ENCODE results near the gene CBLB. TPM values are rescaled to one million over a fixed set of nuclear protein-coding genes. Genes with fewer than 3 reads are reported as not detected.

The CBLB gene
- 17.9 and 26.2 TPM in 2 replicates for total RNA-seq (2022)
- percentile 75 among the genes with signal in this experiment for Bru-seq, nascent RNA
- percentile 49 among the genes with signal in this experiment for BruChase-seq, experiment 1, labeled RNA remaining after a 6-hour chase
- BruChase-seq, experiment 2, labeled RNA remaining after a 2-hour chase = percentile 55 among the genes with signal in this experiment
- long read RNA-seq, full-length matches to known transcripts = 1 of 7 reads
- long read RNA-seq, partial matches to known transcripts = 1 of 7 reads
- long read RNA-seq, other reads (novel, unspliced or antisense) = 5 of 7 reads

DNA sequence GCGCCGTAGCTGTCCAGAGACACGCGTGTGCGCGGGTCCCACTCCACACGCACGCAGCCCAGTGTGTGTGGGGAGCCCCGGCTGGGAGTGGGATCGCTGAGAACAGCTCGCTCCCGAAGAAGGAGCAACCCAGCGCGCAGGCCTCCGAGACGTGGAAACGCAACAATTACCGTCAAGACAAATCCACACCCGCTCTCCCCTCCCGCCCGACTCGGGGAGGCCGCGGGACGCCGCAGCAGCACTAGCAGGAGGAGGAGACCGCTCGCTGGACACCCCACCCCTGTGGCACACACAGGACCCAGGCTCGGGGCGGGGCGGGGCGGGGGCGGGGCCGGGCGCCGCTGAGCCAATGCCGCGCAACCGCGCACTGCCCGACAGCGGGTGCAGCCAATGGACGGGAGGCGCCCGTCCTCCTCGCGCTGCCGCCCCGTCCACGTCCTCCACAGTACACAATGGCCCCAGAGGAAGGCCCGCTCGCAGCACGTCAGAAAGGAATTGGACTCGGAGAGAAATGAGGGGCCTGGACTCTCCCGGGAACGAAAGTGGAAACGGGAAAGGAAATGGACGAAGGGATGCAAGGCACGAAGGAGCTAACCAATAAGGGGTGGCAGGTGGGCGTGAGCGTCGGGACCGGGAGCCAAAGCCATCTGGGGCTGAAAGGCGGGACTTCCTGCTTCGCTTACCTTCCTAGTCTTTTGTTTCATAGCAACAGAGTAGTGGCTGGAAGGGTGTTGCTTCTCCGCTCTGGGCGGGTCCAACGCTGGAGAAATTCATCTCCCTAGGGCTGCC lies at the start of gene CBLB:
TSS of gene CBLB (minus strand) at position 271 of the 789 bp plus-strand sequence. CDS start 1,435 bp downstream, outside the sequence.
- Mint-ChIP-seq H3K27me3 (ENCODE audit: unreplicated experiment) (no peaks in the 10 kb centered on the region), H3K9me3 (ENCODE audit: low read depth, unreplicated experiment) (no peaks in the 10 kb centered on the region), H3K4me3 (ENCODE audit: low read depth, unreplicated experiment) (peak within 1 kb of the TSS; percentile 92), H3K27ac (ENCODE audit: unreplicated experiment) (peak within 1 kb of the TSS; percentile 86), H3K4me1 (ENCODE audit: low read depth, unreplicated experiment) (peaks cover 19% of the 10 kb centered on the region), H3K36me3 (ENCODE audit: insufficient read depth, unreplicated experiment) (peaks cover 29% of the 10 kb centered on the region)
- intact Hi-C loops (cut with micrococcal nuclease; ENCODE audit: unreplicated experiment) = loop anchor here (5.0 to 10.0 kb wide), 3 partner anchors 184 to 1193 kb away; no protein-coding TSS in a partner anchor
- peak; percentile 84 for DNase-seq
- TF ChIP-seq, protein P1, sequence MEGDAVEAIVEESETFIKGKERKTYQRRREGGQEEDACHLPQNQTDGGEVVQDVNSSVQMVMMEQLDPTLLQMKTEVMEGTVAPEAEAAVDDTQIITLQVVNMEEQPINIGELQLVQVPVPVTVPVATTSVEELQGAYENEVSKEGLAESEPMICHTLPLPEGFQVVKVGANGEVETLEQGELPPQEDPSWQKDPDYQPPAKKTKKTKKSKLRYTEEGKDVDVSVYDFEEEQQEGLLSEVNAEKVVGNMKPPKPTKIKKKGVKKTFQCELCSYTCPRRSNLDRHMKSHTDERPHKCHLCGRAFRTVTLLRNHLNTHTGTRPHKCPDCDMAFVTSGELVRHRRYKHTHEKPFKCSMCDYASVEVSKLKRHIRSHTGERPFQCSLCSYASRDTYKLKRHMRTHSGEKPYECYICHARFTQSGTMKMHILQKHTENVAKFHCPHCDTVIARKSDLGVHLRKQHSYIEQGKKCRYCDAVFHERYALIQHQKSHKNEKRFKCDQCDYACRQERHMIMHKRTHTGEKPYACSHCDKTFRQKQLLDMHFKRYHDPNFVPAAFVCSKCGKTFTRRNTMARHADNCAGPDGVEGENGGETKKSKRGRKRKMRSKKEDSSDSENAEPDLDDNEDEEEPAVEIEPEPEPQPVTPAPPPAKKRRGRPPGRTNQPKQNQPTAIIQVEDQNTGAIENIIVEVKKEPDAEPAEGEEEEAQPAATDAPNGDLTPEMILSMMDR (IDR thresholded peaks at IDR 0.05; ENCODE audit: unreplicated experiment) = no peak
- no TSS peak for BruUV-seq (replicated peaks)
- CTCF ChIA-PET = interaction anchor here (0.8 to 1.0 kb wide), 2 partner anchors 13 to 55 kb away, joined by 3 read pairs; no protein-coding TSS in a partner anchor

DNA sequence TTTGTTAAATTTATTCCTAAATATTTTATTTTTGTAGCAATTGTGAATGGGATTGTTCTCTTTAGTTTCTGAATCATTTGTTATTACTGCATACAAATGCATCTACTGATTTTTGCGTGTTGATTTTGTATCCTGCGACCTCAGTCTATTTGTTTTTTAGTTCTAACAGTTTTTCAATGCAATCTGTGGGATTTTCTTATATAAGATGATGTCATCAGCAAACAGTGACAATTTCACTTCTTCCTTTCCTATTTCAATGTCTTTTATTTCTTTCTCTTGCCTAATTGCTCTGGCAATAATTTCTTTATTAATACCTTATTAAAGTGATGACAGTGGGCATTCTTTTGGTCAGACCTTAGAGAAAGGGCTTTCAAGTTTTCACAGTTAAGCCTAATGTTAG lies 48.0 kb upstream of the CBLB start:
- intact Hi-C loops (cut with micrococcal nuclease; ENCODE audit: unreplicated experiment) = no loop called here
- Mint-ChIP-seq H3K27me3 (ENCODE audit: unreplicated experiment) (no peaks in the 10 kb centered on the region), H3K4me3 (ENCODE audit: low read depth, unreplicated experiment) (no peak overlapping the region), H3K9me3 (ENCODE audit: low read depth, unreplicated experiment) (peaks cover 10% of the 10 kb centered on the region), H3K36me3 (ENCODE audit: insufficient read depth, unreplicated experiment) (no peaks in the 10 kb centered on the region), H3K27ac (ENCODE audit: unreplicated experiment) (no peak overlapping the region), H3K4me1 (ENCODE audit: low read depth, unreplicated experiment) (no peaks in the 10 kb centered on the region)
- BruUV-seq (replicated peaks) = no TSS peak
- TF ChIP-seq, protein P1 (IDR thresholded peaks at IDR 0.05; ENCODE audit: unreplicated experiment) = no peak
- CTCF ChIA-PET = no interaction called here
- no peak for DNase-seq

DNA sequence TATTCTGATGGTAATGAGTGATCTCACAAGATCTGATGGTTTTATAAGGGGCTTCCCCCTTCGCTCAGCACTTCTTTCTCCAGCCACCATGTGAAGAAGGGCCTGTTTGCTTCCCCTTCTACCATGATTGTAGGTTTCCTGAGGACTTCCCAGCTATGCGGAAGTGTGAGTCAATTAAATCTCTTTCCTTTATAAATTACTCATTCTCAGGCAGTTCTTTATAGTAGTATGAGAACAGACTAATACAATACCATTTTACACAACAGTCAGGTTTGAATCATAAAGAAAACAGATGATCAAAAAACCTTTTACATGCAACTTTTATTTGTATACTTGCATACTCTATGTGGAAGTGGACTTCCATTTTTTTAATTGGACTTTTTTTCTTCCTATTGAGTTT lies 46.7 kb upstream of the CBLB start:
- H3K27me3 Mint-ChIP-seq (ENCODE audit: unreplicated experiment) = no peaks in the 10 kb centered on the region
- TF ChIP-seq, protein P1 (IDR thresholded peaks at IDR 0.05; ENCODE audit: unreplicated experiment) = no peak
- no peaks in the 10 kb centered on the region for H3K36me3 Mint-ChIP-seq (ENCODE audit: insufficient read depth, unreplicated experiment)
- no peak overlapping the region for H3K4me3 Mint-ChIP-seq (ENCODE audit: low read depth, unreplicated experiment)
- DNase-seq = no peak
- no peak overlapping the region for H3K27ac Mint-ChIP-seq (ENCODE audit: unreplicated experiment)
- intact Hi-C loops (cut with micrococcal nuclease; ENCODE audit: unreplicated experiment) = no loop called here
- H3K9me3 Mint-ChIP-seq (ENCODE audit: low read depth, unreplicated experiment) = peaks cover 8% of the 10 kb centered on the region
- no peaks in the 10 kb centered on the region for H3K4me1 Mint-ChIP-seq (ENCODE audit: low read depth, unreplicated experiment)
- CTCF ChIA-PET = no interaction called here
- BruUV-seq (replicated peaks) = no TSS peak

DNA sequence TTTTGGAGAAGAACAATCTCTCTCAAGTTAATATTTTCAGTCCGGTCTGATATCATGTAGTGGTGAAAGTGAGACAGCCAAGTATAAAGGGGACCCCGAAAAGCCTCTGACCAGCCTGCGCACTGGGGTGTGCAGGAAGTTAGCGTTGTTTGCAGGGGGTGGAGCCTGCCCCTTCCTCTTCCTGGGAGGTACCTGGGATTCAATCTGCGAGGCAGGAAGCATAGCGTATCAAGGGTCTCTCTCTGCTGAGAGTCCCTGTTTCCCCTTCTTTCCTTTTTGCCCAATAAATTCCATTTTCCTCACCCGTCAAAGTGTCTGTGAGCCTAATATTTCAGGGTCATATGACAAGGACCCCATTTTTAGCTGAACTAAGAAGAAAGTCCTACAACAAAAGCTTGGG lies 44.8 kb upstream of the CBLB start:
- Mint-ChIP-seq H3K9me3 (ENCODE audit: low read depth, unreplicated experiment) (no peaks in the 10 kb centered on the region), H3K4me1 (ENCODE audit: low read depth, unreplicated experiment) (no peaks in the 10 kb centered on the region), H3K36me3 (ENCODE audit: insufficient read depth, unreplicated experiment) (no peaks in the 10 kb centered on the region), H3K27me3 (ENCODE audit: unreplicated experiment) (no peaks in the 10 kb centered on the region), H3K4me3 (ENCODE audit: low read depth, unreplicated experiment) (no peak overlapping the region), H3K27ac (ENCODE audit: unreplicated experiment) (no peak overlapping the region)
- TF ChIP-seq, protein P1 (IDR thresholded peaks at IDR 0.05; ENCODE audit: unreplicated experiment) = no peak
- intact Hi-C loops (cut with micrococcal nuclease; ENCODE audit: unreplicated experiment) = no loop called here
- DNase-seq = no peak
- CTCF ChIA-PET = no interaction called here
- BruUV-seq (replicated peaks) = no TSS peak
